Measurements from ENCODE around the gene ZYG11B. TPM values are rescaled to one million over a fixed set of nuclear protein-coding genes. Genes with fewer than 3 reads are reported as not detected.

The ZYG11B gene
- total and polyA plus RNA-seq, 9 of the 15 experiments (the other 6 are each of a cell fraction or from before 2014, with no cell fraction given) = 4.9 to 22.2 (median 12.2) TPM

- no peak for TF ChIP-seq HMGXB4 (CRISPR knock-in tag; IDR thresholded peaks at IDR 0.05)
- TF ChIP-seq POLR3A (IDR thresholded peaks at IDR 0.05; ENCODE audit: borderline replicate concordance, extremely low read depth, insufficient read depth, insufficient read length) = no peak
- no peak for TF ChIP-seq PYGO2 (tag; IDR thresholded peaks at IDR 0.05)
- TF ChIP-seq RFX5 (IDR thresholded peaks at IDR 0.05; ENCODE audit: low read depth, low read length) = no peak
- TF ChIP-seq ATF3 (IDR thresholded peaks at IDR 0.05) = no peak
- TF ChIP-seq ATF3 (CRISPR knock-in tag; conservative IDR thresholded peaks at IDR 0.05) = no peak
- TF ChIP-seq SAFB2 (IDR thresholded peaks at IDR 0.05; ENCODE audit: borderline replicate concordance, low read depth, low read length, severe bottlenecking) = no peak
- no peak for TF ChIP-seq REST (IDR thresholded peaks at IDR 0.05; ENCODE audit: borderline replicate concordance)
- TF ChIP-seq REST (CRISPR knock-in tag; IDR thresholded peaks at IDR 0.05; ENCODE audit: low read depth) = no peak
- TF ChIP-seq FOXP4 (CRISPR knock-in tag; IDR thresholded peaks at IDR 0.05; ENCODE audit: borderline replicate concordance) = no peak
- TF ChIP-seq EP400 (IDR thresholded peaks at IDR 0.05) = no peak
- no peak for TF ChIP-seq HNRNPL (IDR thresholded peaks at IDR 0.05; ENCODE audit: low read depth, low read length)
- no peak for TF ChIP-seq ZNF668 (CRISPR knock-in tag; IDR thresholded peaks at IDR 0.05)
- TF ChIP-seq STAG1 (CRISPR knock-in tag; IDR thresholded peaks at IDR 0.05; ENCODE audit: borderline replicate concordance) = no peak
Observed at GRCh38 chr1:52751589-52752483, 25.6 kb downstream of the ZYG11B start (continued).

All from K562 (cell line).